GM18951 (cell line): Measurements from ENCODE around the gene CD6.

Experiments used
- POLR2A ChIP-seq: IDR thresholded peaks from 4 replicates; pipeline ENCODE4 v1.6.1; 2011; ENCODE audit warnings: mild to moderate bottlenecking; ENCODE audit not compliant: insufficient read length, insufficient read depth; ENCODE audit errors: extremely low read depth
- in situ Hi-C: fragments of 300-500 bp; cut with MboI; formaldehyde crosslinking; loops from one replicate; pipeline ENCODE4 v1.12.0; 2022; ENCODE audit warnings: low sequenced_read_pairs, mixed read lengths, inconsistent platforms; ENCODE audit not compliant: unreplicated experiment

CD6 gene

DNA sequence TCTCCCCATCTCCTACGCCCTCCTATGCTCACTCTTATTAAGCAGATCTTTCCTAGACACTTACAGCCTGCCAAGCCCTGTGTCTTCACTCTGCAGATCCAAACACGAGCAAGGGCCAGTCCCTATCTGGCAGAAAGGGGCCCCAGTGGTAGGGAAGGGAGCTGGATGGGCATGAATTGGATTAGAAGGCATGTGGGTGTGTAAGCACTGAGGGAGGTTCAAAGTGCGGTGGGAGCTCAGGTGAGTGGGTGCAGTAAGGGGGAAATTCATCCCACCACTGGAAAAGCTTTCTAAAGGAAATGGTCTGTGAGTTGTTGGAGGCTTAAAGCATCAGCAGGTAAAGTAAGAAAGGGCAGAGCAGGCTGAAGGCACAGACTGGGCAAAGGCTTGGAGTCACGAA lies 41.7 kb upstream of the CD6 start:
- in situ Hi-C loops = no loop called here
- TF ChIP-seq POLR2A = no peak

DNA sequence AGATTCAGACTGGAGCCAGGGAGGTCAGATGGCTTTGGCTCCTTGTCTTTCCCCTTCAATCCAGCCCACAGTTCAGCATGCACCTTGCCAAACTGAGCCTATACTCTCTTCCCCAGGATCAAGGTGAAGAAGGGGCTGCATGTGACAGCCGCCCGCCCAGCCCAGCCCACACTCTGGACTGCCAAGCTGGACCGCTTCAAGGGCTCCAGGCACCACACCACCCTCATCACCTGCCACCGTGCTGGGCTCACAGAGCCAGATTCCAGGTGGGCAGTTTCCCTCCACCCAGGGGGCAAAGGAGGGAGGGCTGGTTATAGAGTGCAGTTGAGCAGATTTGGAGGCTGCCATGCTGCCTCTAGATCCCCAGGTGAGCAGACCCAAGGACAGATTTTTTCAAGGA lies 41.1 kb upstream of the CD6 start:
- TF ChIP-seq POLR2A = no peak
- in situ Hi-C loops = no loop called here

DNA sequence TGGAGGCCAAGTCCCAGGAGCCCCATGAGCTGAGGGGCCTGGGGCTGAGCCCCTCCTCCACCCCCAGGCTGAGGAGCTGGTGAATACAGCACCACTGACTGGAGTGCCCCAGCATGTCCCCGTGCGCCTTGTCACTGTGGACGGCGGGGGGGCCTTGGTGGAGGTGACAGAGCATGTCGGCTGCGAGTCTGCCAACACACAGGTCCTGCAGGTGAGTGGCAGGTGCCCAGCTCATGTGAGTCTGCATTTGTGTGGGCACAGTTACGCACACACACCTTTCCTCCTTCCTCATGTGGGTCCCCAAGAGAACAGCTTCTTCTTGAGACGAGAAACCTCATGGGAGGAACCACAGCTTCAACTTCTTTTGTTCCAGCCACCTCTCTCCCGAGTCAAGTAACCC lies 39.6 kb upstream of the CD6 start:
- in situ Hi-C loops = no loop called here
- TF ChIP-seq POLR2A = no peak

DNA sequence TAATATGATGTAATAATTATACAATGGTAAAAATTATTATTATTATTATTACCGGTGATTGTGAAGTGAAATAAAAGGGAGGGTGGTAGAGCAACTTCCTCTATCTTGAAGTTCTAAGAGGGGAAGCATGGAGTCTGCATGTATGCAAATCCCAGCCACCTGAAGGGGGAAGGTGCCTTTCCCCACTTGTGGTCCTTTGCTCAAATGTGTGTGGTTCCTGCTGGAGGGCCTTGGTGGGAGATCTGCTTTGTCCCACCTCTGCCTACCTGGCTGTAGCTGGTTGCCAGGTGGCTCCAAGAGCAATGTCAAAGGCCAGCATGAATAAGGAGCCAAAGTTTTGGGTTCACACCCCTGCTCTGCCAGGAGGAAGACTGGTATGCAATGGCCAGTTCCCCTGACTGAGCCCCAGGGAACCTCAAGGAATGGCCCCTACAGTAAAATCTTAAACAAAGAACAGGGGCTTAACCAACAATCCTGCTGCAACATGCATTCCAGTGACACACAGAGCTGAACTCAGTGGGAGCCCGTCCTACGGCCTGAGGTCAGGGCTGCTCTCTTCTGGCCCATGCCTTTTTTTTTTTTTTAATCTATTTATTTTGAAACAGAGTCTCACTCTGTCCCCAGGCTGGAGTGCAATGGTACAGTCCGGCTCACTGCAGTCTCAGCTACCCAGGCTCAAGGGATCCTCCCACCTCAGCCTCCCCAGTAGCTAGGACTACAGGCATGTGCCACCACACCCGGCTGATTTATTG lies 38.7 kb upstream of the CD6 start:
- no peak for TF ChIP-seq POLR2A
- in situ Hi-C loops = no loop called here

DNA sequence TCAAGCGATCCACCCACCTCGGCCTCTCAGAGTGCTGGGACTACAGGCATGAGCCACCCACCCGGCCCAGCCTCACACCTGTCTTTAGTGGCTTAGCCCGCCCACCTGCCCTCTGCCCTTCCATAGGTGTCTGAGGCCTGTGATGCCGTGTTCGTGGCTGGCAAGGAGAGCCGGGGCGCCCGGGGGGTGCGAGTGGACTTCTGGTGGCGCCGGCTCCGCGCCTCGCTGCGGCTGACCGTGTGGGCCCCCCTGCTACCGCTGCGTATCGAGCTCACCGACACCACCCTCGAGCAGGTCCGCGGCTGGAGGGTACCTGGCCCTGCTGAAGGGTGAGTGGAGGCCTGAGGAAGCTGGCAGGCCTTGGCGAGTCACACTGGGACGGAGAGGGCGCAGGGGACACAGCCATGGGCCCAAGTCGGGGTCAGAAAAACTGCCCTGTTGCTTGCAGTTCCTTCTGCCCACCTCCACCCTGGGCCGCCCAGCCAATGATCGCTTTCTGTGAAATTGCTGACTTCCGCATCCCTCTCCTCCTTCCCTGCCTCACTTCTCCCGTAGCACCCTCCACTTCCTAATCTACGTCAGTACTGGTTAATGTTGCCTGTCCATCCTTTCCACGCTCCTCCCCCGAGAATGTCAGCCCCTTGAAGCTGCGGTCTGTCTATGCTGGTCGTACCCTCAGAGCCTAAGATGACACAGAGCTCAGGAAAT lies 37.9 kb upstream of the CD6 start:
- no peak for TF ChIP-seq POLR2A
- in situ Hi-C loops = no loop called here

GRCh38 chr11:60934124-60934789 lies 37.2 kb upstream of the CD6 start:
- TF ChIP-seq POLR2A = no peak
- in situ Hi-C loops = no loop called here

- in situ Hi-C loops = no loop called here
- peak; percentile 7 for TF ChIP-seq POLR2A
These were observed 36.5 kb upstream of the CD6 start for GRCh38 chr11:60934790-60935605.

- in situ Hi-C loops = no loop called here
- peak; percentile 13 for TF ChIP-seq POLR2A
These were observed 35.6 kb upstream of the CD6 start for GRCh38 chr11:60935676-60936442.

- in situ Hi-C loops = no loop called here
- TF ChIP-seq POLR2A = no peak
These were observed 34.9 kb upstream of the CD6 start for GRCh38 chr11:60936467-60937143.

- in situ Hi-C loops = no loop called here
- no peak for TF ChIP-seq POLR2A
These were observed 34.3 kb upstream of the CD6 start for GRCh38 chr11:60937144-60937527.

GRCh38 chr11:60937811-60938210 lies 33.7 kb upstream of the CD6 start:
- in situ Hi-C loops = no loop called here
- TF ChIP-seq POLR2A = no peak

DNA sequence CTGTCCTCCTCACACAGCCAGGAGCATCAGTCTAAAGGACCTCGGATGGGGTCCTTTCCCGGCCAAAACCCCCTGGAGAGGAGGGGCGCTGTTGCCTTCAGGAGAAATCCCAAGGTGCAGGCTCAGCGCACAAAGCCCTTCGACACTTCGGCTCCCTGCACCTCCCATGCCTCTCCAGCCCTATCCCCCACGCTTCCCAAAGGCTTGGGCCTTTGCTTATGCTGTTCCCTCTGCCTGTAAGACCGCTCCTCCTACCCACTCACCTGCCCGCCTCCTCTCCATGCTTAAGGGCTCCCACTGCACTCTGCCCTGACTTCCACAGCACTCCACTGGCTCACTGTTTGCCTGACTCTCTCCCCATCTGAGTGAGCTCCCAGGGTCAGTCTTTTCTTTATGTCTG lies 33.0 kb upstream of the CD6 start:
- in situ Hi-C loops = no loop called here
- no peak for TF ChIP-seq POLR2A
